ENCODE results near the gene ELOA. TPM values are rescaled to one million over a fixed set of nuclear protein-coding genes. Genes with fewer than 3 reads are reported as not detected.
A peak's percentile ranks its signal among the peaks of the same experiment; 100 is the strongest.

The ELOA gene
- total RNA-seq, 2 donors from 2014 or later: 33.3 to 42.4 TPM

DNA sequence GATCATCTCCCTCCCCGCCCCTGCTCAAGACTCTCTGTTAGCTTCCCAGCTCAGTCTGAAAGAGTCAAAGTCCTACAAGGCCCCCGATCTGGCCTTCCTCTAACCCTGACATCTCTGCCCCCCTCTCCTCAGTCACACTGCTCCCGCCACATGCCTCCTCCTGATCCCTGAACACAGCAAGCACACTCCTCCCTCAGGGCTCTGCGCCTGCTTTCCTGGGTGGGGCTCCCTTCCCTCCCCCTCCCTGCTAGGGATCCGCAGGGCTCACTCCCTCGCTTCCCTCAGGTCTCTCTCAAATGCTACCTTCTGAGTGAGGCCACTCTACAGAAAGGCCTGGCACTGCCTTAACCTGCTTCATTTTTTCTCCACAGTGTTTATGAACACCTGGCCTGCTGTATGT lies 63.0 kb downstream of the ELOA start:
- Mint-ChIP-seq H3K27ac (peak overlapping the region; percentile 12), H3K4me1 (peaks cover 2% of the 10 kb centered on the region), H3K4me3 (no peak overlapping the region), H3K36me3 (ENCODE audit: low read depth) (peaks cover 20% of the 10 kb centered on the region), H3K27me3 (ENCODE audit: insufficient read depth) (peaks cover 3% of the 10 kb centered on the region), H3K9me3 (no peaks in the 10 kb centered on the region)
- peaks cover 4% of the 10 kb centered on the region for H3K4me1 ChIP-seq (ENCODE audit: control insufficient read depth, insufficient read depth, low read length)
- H3K36me3 ChIP-seq (ENCODE audit: control insufficient read depth, insufficient read depth, low read length): no peaks in the 10 kb centered on the region
- no peak overlapping the region for H3K27ac ChIP-seq (ENCODE audit: low read depth, low read length)
- H3K4me3 ChIP-seq (ENCODE audit: low read length): no peak overlapping the region
- H3K9me3 ChIP-seq (ENCODE audit: control insufficient read depth, low read length): no peaks in the 10 kb centered on the region
- H3K27me3 ChIP-seq (ENCODE audit: control insufficient read depth, insufficient read depth, low read length, poor library complexity, severe bottlenecking): no peaks in the 10 kb centered on the region
- no peak for DNase-seq
- H3K9ac ChIP-seq (ENCODE audit: extremely low read depth, low read length, poor library complexity, severe bottlenecking): no peak overlapping the region
- WGBS, 2 experiments (ENCODE audit: insufficient coverage in 1 of 2, insufficient read length in 1 of 2): 66 to 75% methylated on average over 4 to 6 of the region's 6 CpGs
- TF ChIP-seq, protein P1, sequence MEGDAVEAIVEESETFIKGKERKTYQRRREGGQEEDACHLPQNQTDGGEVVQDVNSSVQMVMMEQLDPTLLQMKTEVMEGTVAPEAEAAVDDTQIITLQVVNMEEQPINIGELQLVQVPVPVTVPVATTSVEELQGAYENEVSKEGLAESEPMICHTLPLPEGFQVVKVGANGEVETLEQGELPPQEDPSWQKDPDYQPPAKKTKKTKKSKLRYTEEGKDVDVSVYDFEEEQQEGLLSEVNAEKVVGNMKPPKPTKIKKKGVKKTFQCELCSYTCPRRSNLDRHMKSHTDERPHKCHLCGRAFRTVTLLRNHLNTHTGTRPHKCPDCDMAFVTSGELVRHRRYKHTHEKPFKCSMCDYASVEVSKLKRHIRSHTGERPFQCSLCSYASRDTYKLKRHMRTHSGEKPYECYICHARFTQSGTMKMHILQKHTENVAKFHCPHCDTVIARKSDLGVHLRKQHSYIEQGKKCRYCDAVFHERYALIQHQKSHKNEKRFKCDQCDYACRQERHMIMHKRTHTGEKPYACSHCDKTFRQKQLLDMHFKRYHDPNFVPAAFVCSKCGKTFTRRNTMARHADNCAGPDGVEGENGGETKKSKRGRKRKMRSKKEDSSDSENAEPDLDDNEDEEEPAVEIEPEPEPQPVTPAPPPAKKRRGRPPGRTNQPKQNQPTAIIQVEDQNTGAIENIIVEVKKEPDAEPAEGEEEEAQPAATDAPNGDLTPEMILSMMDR (conservative IDR thresholded peaks at IDR 0.05): no peak

DNA sequence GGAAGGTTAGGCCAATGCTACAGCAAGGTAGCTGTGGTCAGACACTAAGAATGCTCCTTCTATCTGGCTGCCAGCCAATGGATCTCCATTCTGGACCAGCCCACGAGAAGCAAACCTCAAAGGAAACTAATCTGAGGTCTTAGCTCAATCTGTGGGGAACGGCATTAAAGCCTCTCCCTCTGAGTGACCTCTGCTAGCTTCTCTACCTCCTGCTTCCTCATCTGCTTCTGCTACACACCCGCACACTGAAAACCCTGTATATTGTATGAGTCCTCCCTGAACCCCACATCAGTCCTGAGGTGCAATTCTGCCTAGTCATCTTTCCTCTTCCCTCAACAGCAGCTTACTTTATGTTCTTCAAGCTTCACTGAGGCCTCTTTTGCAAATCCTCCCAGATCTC lies 64.2 kb downstream of the ELOA start:
- no peaks in the 10 kb centered on the region for H3K9me3 ChIP-seq (ENCODE audit: control insufficient read depth, low read length)
- H3K27me3 Mint-ChIP-seq (ENCODE audit: insufficient read depth): no peaks in the 10 kb centered on the region
- H3K27ac Mint-ChIP-seq: no peak overlapping the region
- DNase-seq: no peak
- H3K4me1 ChIP-seq (ENCODE audit: control insufficient read depth, insufficient read depth, low read length): no peaks in the 10 kb centered on the region
- H3K27me3 ChIP-seq (ENCODE audit: control insufficient read depth, insufficient read depth, low read length, poor library complexity, severe bottlenecking): no peaks in the 10 kb centered on the region
- no peak overlapping the region for H3K4me3 ChIP-seq (ENCODE audit: low read length)
- peaks cover 22% of the 10 kb centered on the region for H3K36me3 Mint-ChIP-seq (ENCODE audit: low read depth)
- peaks cover 2% of the 10 kb centered on the region for H3K4me1 Mint-ChIP-seq
- no peak overlapping the region for H3K9ac ChIP-seq (ENCODE audit: extremely low read depth, low read length, poor library complexity, severe bottlenecking)
- TF ChIP-seq, protein P1 (conservative IDR thresholded peaks at IDR 0.05): no peak
- no peak overlapping the region for H3K4me3 Mint-ChIP-seq
- no peak overlapping the region for H3K27ac ChIP-seq (ENCODE audit: low read depth, low read length)
- no peaks in the 10 kb centered on the region for H3K9me3 Mint-ChIP-seq
- WGBS, 2 experiments (ENCODE audit: insufficient coverage in 1 of 2, insufficient read length in 1 of 2): 90 to 92% methylated on average over 2 to 3 of the region's 3 CpGs
- H3K36me3 ChIP-seq (ENCODE audit: control insufficient read depth, insufficient read depth, low read length): no peaks in the 10 kb centered on the region

DNA sequence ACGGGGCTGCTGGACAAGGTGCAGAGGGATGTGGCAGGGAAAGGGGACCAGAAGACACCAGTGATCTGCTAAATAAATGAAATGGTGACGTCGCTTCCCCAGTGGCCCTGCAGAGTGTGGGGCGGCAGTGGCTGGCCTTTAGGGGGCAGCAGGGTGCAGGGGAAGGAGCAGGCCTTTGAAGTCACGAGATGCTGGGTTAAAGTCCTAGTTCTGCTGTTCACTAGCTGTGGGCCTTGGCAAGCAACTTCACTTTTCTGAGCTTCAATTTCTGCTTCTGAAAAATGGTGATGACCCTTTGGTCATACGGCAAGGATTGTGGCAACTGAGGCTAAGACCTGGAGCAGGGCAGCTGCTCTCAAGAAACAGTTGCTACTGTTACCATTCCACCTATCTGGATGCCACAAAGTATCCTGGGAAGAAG lies 66.5 kb downstream of the ELOA start:
- H3K27ac Mint-ChIP-seq: peak overlapping the region; percentile 82
- H3K9me3 Mint-ChIP-seq: no peaks in the 10 kb centered on the region
- peaks cover 2% of the 10 kb centered on the region for H3K4me1 Mint-ChIP-seq
- peaks cover 24% of the 10 kb centered on the region for H3K36me3 Mint-ChIP-seq (ENCODE audit: low read depth)
- H3K9me3 ChIP-seq (ENCODE audit: control insufficient read depth, low read length): no peaks in the 10 kb centered on the region
- no peaks in the 10 kb centered on the region for H3K4me1 ChIP-seq (ENCODE audit: control insufficient read depth, insufficient read depth, low read length)
- no peak overlapping the region for H3K4me3 Mint-ChIP-seq
- no peak overlapping the region for H3K4me3 ChIP-seq (ENCODE audit: low read length)
- 37 to 43% methylated on average over 4 to 6 of the region's 6 CpGs for WGBS, 2 experiments (ENCODE audit: insufficient coverage in 1 of 2, insufficient read length in 1 of 2)
- no peaks in the 10 kb centered on the region for H3K27me3 ChIP-seq (ENCODE audit: control insufficient read depth, insufficient read depth, low read length, poor library complexity, severe bottlenecking)
- DNase-seq: peak; percentile 93
- H3K27me3 Mint-ChIP-seq (ENCODE audit: insufficient read depth): no peaks in the 10 kb centered on the region
- no peak overlapping the region for H3K27ac ChIP-seq (ENCODE audit: low read depth, low read length)
- no peak overlapping the region for H3K9ac ChIP-seq (ENCODE audit: extremely low read depth, low read length, poor library complexity, severe bottlenecking)
- H3K36me3 ChIP-seq (ENCODE audit: control insufficient read depth, insufficient read depth, low read length): peaks cover 9% of the 10 kb centered on the region
- TF ChIP-seq, protein P1 (conservative IDR thresholded peaks at IDR 0.05): peak; percentile 96

All from endodermal cell (in vitro differentiated cells).